Ovary (tissue), 9 donors: Measurements from ENCODE around the gene FAM107B. TPM values are rescaled to one million over a fixed set of nuclear protein-coding genes. Genes with fewer than 3 reads are reported as not detected.

Source experiments
- DNase-seq, 5 donors: peaks; one replicate each; pipeline ENCODE4 v3.0.0-alpha.2; 2019 to 2020
- H3K27ac ChIP-seq, 2 donors: fragments of 200-600 bp; one replicate each; pipeline versions ENCODE4 v1.5.1 to v1.8.0; 2019 to 2022
- H3K27me3 ChIP-seq: fragments of 200-600 bp; one replicate; pipeline ENCODE4 v1.8.0; 2022
- H3K36me3 ChIP-seq: fragments of 200-600 bp; sonication (generic); one replicate; pipeline ENCODE4 v1.5.1; 2019
- H3K4me1 ChIP-seq: one replicate; pipeline ENCODE4 v1.8.1; 2013; ENCODE audit warnings: mild to moderate bottlenecking, moderate library complexity; ENCODE audit not compliant: insufficient read depth
- H3K4me3 ChIP-seq: fragments of 200-600 bp; sonication (generic); one replicate; pipeline ENCODE4 v1.5.1; 2017
- H3K9me3 ChIP-seq, 2 donors: fragments of 200-600 bp in 1 of 2; sonication (generic) in 1 of 2; one replicate each; pipeline versions ENCODE4 v1.5.1 to v1.8.1; 2013 to 2019; ENCODE audit warnings: mild to moderate bottlenecking in 1 of 2, moderate library complexity in 1 of 2
- EP300 ChIP-seq: sonication (generic); formaldehyde crosslinking; IDR thresholded peaks from one replicate; pipeline ENCODE4 v1.6.1; 2017; ENCODE audit warnings: antibody characterized with exemption
- POLR2A ChIP-seq: fragments of 450-650 bp; IDR thresholded peaks from one replicate; pipeline ENCODE4 v1.6.1; 2017; ENCODE audit warnings: antibody characterized with exemption, mild to moderate bottlenecking, moderate library complexity
- WGBS, 3 donors: extraction: QIAGEN DNeasy Blood & Tissue Kit in 1 of 3; methylation state at CpG; one replicate each; pipeline versions ENCODE4 v1.1.5 to v1.1.7; 2013 to 2017; 5-methylcytosine and 5-hydroxymethylcytosine counted together
- intact Hi-C, 4 donors: fragments of 100-400 bp; cut with DNase I; formaldehyde crosslinking; loops; one replicate each; pipeline versions ENCODE4 v1.11.0 to v1.15.1; 2022 to 2023
- polyA plus RNA-seq, 2 donors: library from polyadenylated mRNA; stranded (reverse); fragments of 200-250 nt in 1 of 2; fragments of 350-450 nt in 1 of 2; fragmentation: Illumina TruSeq in 1 of 2; extraction: RNeasy Lipid Tissue Mini Kit (QIAGEN cat#74804) in 1 of 2; gene quantifications; one replicate each; pipeline ENCODE4 v1.2.3, GENCODE V29; 2013 to 2014
- total RNA-seq, 7 donors: library from RNA; depleted of rRNA in 2 of 7; stranded (reverse); fragments of >200 nt in 2 of 7; fragmentation: NEBNext Ultra II Directional in 3 of 7; extraction: Animal tissue kit (Norgen Biotek cat#: 25700) in 3 of 7; gene quantifications; one replicate each; pipeline versions ENCODE4 v1.1.0 to v1.2.4, GENCODE V29; 2016 to 2023
- TF ChIP-seq, protein P1 (sequence below), 3 donors: fragments of 450-650 bp in 2 of 3; fragments of 200-600 bp in 1 of 3; IDR thresholded peaks; one replicate each; pipeline versions ENCODE4 v1.5.1 to v1.8.0; 2016 to 2022; ENCODE audit warnings: antibody characterized with exemption in 3 of 3, mild to moderate bottlenecking in 1 of 3
- donor health status: DM: no; HTN: no; CAD: no; lungs with moderate emphysema.
- donor health status: DM: no; HTN: no; CAD: no.
- donor health status: Bipolar disorder and iron deficiency.
- donor health status: DM: yes; HTN: yes; CAD: no.
- donor health status: DM: no; HTN: no; CAD: no.
- donor health status: DM: yes; HTN: yes; CAD: no.

The FAM107B gene
- total and polyA plus RNA-seq, 9 donors, result 6.0 to 26.6 (median 15.0) TPM

DNA sequence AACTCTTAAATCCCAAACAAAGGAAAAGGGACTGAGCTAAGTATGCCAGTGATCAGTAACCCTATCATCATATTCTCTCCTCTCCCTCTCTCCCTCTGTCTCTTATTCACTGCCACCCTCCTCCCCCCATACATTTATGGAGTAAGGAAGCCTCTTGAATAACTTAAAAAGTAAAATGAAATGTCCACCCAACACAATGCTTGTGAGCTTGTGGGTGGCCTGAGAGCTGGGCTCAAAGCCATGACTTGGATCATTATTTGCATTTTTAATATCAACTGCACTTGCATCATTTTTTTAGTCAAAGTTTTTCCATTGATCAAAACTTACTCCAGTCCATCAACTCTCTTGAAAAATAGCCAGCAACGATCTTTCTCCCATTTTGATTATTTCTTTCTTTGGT, 46.8 kb downstream of the FAM107B start:
- Histone ChIP-seq H3K36me3 (no peaks in the 10 kb centered on the region), H3K4me1 (no peaks in the 10 kb centered on the region), H3K27ac (no peak overlapping the region), H3K4me3 (no peak overlapping the region), H3K9me3 (no peaks in the 10 kb centered on the region), H3K27me3 (no peaks in the 10 kb centered on the region)
- intact Hi-C loops, result no loop called here
- no peak for DNase-seq
- 38 to 54% (median 46%) methylated on average over 1 of the region's 1 CpG for WGBS, 3 donors
- TF ChIP-seq, protein P1, sequence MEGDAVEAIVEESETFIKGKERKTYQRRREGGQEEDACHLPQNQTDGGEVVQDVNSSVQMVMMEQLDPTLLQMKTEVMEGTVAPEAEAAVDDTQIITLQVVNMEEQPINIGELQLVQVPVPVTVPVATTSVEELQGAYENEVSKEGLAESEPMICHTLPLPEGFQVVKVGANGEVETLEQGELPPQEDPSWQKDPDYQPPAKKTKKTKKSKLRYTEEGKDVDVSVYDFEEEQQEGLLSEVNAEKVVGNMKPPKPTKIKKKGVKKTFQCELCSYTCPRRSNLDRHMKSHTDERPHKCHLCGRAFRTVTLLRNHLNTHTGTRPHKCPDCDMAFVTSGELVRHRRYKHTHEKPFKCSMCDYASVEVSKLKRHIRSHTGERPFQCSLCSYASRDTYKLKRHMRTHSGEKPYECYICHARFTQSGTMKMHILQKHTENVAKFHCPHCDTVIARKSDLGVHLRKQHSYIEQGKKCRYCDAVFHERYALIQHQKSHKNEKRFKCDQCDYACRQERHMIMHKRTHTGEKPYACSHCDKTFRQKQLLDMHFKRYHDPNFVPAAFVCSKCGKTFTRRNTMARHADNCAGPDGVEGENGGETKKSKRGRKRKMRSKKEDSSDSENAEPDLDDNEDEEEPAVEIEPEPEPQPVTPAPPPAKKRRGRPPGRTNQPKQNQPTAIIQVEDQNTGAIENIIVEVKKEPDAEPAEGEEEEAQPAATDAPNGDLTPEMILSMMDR (IDR thresholded peaks at IDR 0.05), result no peak
- TF ChIP-seq EP300 (no peak), POLR2A (no peak)

DNA sequence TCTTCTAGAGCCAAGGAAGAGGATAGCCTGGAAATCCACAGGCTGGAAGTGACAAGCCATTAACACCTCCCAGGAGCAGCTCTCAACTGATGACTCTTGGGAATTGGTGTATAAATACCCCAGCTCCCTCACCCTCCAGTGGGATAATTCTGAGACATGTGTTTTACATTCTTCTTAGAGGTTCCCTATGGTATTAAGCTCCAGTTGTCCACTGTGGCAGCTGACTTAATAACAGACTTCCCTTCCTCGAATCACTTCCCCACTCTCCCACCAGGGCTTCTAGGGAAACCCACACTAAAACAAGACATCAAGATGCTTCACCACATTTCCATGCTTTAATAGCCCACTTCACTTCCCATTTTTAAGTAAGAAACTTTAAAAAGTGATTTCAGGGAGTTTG, 47.2 kb downstream of the FAM107B start:
- no peak overlapping the region for H3K4me3 ChIP-seq
- H3K27ac ChIP-seq, result no peak overlapping the region
- TF ChIP-seq EP300, result no peak
- TF ChIP-seq POLR2A, result no peak
- TF ChIP-seq, protein P1 (IDR thresholded peaks at IDR 0.05), result no peak
- no peaks in the 10 kb centered on the region for H3K36me3 ChIP-seq
- no peaks in the 10 kb centered on the region for H3K9me3 ChIP-seq
- WGBS, 3 donors, result 62 to 85% (median 67%) methylated on average over 1 of the region's 1 CpG
- no peak for DNase-seq
- H3K4me1 ChIP-seq, result no peaks in the 10 kb centered on the region
- intact Hi-C loops, result no loop called here
- no peaks in the 10 kb centered on the region for H3K27me3 ChIP-seq

DNA sequence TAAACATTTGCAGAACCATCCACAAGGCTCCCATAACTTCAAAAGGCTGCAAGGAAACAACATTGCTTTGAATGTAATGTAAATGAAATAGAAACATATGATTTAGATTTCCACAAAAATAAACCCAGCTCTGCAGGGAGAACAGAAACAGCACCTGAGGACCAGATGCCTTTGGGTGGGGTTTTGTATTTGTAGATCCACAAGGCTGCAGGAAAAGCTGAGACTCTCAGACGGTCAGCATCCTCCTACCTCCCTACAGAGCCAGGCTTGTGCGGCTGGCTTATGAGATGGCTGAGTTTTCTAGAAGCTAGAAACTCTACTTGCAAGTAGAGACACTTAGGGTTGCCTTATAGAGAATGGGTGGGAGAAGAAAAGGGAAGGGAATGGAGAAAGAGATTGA, 49.8 kb downstream of the FAM107B start:
- Histone ChIP-seq H3K9me3 (no peaks in the 10 kb centered on the region), H3K4me3 (no peak overlapping the region), H3K4me1 (no peaks in the 10 kb centered on the region), H3K27ac (no peak overlapping the region), H3K27me3 (no peaks in the 10 kb centered on the region), H3K36me3 (no peaks in the 10 kb centered on the region)
- DNase-seq, result no peak
- TF ChIP-seq EP300, result no peak
- TF ChIP-seq, protein P1 (IDR thresholded peaks at IDR 0.05), result no peak
- TF ChIP-seq POLR2A, result no peak
- intact Hi-C loops, result no loop called here
- 66 to 71% (median 70%) methylated on average over 2 of the region's 2 CpGs for WGBS, 3 donors

DNA sequence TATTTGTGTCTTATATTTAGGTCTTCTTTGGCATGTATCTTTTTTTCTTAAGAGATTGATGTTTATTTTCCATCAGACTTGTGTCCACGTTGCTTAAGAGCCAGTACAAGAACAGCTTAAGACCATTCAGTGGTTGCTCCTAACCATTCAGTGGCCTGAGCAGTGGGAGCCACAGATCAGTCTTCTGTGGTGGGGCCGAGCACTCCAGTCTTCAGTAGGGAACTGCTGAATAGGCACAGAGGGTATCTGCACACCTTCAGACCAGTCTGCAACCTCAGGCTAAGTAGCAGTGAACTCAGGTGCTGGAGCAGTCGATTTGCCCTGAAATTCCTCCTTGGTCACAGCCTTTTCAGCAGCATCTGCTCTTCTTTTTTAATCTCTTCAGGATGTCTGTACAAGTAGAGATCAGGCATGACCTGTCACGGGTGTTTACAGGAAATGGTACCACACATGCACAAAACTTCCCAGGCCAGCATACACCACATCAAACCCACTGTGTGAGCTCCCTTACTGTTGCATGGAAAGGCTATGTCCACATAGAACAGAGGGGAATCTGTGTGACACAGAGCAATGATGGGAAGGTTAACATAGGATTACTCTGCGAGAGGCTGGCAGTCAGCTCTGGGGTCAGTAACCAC, 51.5 kb downstream of the FAM107B start:
- 69 to 74% (median 72%) methylated on average over 5 of the region's 5 CpGs for WGBS, 3 donors
- H3K27ac ChIP-seq, result no peak overlapping the region
- intact Hi-C loops, result no loop called here
- H3K4me3 ChIP-seq, result no peak overlapping the region
- H3K9me3 ChIP-seq, result no peaks in the 10 kb centered on the region
- no peaks in the 10 kb centered on the region for H3K4me1 ChIP-seq
- no peak for TF ChIP-seq EP300
- TF ChIP-seq, protein P1 (IDR thresholded peaks at IDR 0.05), result no peak
- TF ChIP-seq POLR2A, result no peak
- H3K27me3 ChIP-seq, result no peaks in the 10 kb centered on the region
- no peak for DNase-seq
- no peaks in the 10 kb centered on the region for H3K36me3 ChIP-seq
